Nephron (organoid): ENCODE data around the gene SPATA19.

Source experiments
- H3K27ac Mint-ChIP-seq, 3 experiments: 2 replicates each; pipeline ENCODE4 v1.8.0; 2020; ENCODE audit warnings: mixed read lengths in 3 of 3, mild to moderate bottlenecking in 2 of 3, moderate library complexity in 1 of 3
- H3K27me3 Mint-ChIP-seq: 2 replicates; pipeline ENCODE4 v1.8.0; 2021; ENCODE audit warnings: low read depth, mild to moderate bottlenecking, moderate library complexity, mixed read lengths
- H3K36me3 Mint-ChIP-seq: 2 replicates; pipeline ENCODE4 v1.8.0; 2020; ENCODE audit warnings: low read depth, mixed read lengths
- H3K4me1 Mint-ChIP-seq: 2 replicates; pipeline ENCODE4 v1.8.0; 2020; ENCODE audit warnings: mixed read lengths
- H3K4me3 Mint-ChIP-seq, 3 experiments: 2 replicates each; pipeline ENCODE4 v1.8.0; 2020; ENCODE audit warnings: mild to moderate bottlenecking in 3 of 3, mixed read lengths in 3 of 3, moderate library complexity in 2 of 3
- H3K9me3 Mint-ChIP-seq: 2 replicates; pipeline ENCODE4 v1.8.0; 2020; ENCODE audit warnings: mixed read lengths
- TF ChIP-seq, protein P1 (sequence below), 3 experiments: fragments of 200-600 bp; sonication (generic); IDR thresholded peaks; one replicate each; pipeline ENCODE4 v1.5.0; 2021; ENCODE audit warnings: antibody characterized with exemption in 3 of 3; ENCODE audit not compliant: unreplicated experiment in 3 of 3

SPATA19 gene

DNA sequence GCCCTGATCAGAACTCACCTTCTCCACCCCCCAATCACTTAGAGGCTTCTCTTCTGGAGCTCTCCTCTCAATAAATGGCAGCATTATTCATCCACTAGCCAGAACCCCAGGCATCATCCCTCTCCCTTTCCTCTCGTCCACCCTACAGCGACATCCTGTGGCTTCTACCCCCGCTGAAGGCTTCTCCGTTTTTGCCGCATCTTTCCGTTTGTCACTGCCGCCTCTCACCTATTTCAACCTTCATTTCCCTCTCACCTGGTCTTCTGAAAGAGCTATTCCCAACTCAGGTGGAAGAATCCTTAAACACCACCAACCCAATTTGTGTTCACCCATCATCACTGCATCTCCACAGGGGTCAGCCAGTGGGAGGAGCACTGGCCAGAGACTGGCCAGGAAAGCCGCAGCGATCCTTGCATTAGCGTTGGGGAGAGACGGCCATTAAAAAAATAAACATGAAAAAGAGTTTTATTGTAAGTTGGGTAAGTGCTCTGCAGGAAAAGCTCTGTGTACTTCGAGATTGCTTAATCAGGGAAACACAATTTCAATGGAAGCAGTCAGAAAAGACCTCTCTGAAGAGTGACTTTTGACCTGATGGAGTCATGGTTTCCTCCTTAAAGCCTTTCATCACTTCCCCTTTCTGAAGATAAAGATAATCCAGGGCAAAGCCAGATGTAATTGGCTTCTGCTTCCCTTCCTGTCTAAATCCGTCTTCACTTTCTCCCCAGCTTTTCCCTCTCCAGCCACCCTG is 36.7 kb downstream of the SPATA19 start:
- TF ChIP-seq, protein P1, sequence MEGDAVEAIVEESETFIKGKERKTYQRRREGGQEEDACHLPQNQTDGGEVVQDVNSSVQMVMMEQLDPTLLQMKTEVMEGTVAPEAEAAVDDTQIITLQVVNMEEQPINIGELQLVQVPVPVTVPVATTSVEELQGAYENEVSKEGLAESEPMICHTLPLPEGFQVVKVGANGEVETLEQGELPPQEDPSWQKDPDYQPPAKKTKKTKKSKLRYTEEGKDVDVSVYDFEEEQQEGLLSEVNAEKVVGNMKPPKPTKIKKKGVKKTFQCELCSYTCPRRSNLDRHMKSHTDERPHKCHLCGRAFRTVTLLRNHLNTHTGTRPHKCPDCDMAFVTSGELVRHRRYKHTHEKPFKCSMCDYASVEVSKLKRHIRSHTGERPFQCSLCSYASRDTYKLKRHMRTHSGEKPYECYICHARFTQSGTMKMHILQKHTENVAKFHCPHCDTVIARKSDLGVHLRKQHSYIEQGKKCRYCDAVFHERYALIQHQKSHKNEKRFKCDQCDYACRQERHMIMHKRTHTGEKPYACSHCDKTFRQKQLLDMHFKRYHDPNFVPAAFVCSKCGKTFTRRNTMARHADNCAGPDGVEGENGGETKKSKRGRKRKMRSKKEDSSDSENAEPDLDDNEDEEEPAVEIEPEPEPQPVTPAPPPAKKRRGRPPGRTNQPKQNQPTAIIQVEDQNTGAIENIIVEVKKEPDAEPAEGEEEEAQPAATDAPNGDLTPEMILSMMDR (IDR thresholded peaks at IDR 0.05; ENCODE audit: unreplicated experiment in 3 of 3), result no peak
- H3K4me3 Mint-ChIP-seq, result no peak overlapping the region
- H3K27me3 Mint-ChIP-seq, result no peaks in the 10 kb centered on the region
- peak overlapping the region in 1 of 3 experiments; percentile 4 for H3K27ac Mint-ChIP-seq
- H3K36me3 Mint-ChIP-seq, result no peaks in the 10 kb centered on the region
- H3K4me1 Mint-ChIP-seq, result no peaks in the 10 kb centered on the region
- H3K9me3 Mint-ChIP-seq, result peaks cover 7% of the 10 kb centered on the region

DNA sequence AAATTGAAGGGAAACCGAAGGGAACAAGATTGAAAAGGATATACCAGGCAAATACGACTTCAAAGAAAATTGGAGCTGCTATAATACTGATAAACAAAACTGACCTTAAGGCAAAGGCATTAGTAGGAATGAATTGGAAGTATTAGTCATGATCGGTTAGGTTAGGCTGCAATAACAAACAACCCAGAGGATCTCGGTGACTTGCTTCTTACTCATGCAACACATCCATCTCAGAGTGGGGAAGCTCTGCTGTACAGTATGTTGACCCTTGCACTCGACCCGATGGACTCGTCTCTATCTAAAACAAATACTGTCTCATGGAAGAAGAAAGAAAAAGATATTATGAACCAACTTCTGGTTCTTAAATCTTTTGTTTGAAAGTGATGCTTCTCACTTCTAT is 42.3 kb downstream of the SPATA19 start:
- peaks cover 4% of the 10 kb centered on the region for H3K27me3 Mint-ChIP-seq
- H3K4me3 Mint-ChIP-seq, result no peak overlapping the region
- H3K9me3 Mint-ChIP-seq, result peaks cover 10% of the 10 kb centered on the region
- TF ChIP-seq, protein P1 (IDR thresholded peaks at IDR 0.05; ENCODE audit: unreplicated experiment in 3 of 3), result no peak
- no peak overlapping the region for H3K27ac Mint-ChIP-seq
- no peaks in the 10 kb centered on the region for H3K4me1 Mint-ChIP-seq
- H3K36me3 Mint-ChIP-seq, result no peaks in the 10 kb centered on the region

DNA sequence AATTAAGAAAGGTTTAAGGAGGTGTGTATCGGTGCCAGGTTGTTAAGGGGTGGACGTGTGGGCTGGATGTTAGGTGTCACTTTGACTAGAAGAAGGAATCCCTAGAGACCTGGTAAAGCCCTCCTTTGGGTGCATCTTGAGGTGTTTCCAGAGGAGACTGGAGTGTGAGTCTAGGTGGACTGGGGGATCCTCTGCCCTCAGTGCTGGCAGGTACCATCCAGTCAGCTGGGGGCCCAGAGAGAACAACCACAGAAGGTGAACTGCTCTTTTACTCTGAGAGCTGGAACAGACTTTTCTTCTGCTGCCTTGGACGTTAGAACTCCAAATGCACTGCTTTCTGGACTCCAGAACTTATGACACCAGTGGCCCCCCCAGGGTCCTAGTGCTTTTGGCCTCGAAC is 44.0 kb downstream of the SPATA19 start:
- TF ChIP-seq, protein P1 (IDR thresholded peaks at IDR 0.05; ENCODE audit: unreplicated experiment in 3 of 3), result no peak
- no peak overlapping the region for H3K4me3 Mint-ChIP-seq
- H3K27ac Mint-ChIP-seq, result no peak overlapping the region
- peaks cover 11% of the 10 kb centered on the region for H3K4me1 Mint-ChIP-seq
- H3K36me3 Mint-ChIP-seq, result no peaks in the 10 kb centered on the region
- peaks cover 6% of the 10 kb centered on the region for H3K27me3 Mint-ChIP-seq
- H3K9me3 Mint-ChIP-seq, result peaks cover 10% of the 10 kb centered on the region

DNA sequence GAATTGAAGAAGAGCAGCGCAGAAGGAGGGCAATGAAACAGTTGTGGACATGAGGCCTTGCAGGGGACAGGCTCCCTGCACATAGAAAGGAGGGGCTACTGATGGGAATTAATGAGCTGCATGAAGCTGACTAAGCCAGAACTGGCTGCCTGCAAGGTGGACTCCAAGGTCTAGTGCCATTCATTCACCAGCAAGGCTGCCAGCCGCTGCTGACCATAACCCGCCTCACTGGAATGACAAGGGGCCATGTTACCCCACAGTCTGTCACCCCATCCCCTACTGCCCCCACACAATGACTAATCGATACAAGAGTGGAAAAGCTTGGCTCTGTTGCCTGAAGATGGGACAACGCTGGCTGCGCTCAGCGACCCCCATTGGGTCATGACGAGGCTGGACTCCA is 44.6 kb downstream of the SPATA19 start:
- no peak overlapping the region for H3K4me3 Mint-ChIP-seq
- H3K36me3 Mint-ChIP-seq, result no peaks in the 10 kb centered on the region
- peaks cover 7% of the 10 kb centered on the region for H3K9me3 Mint-ChIP-seq
- H3K27me3 Mint-ChIP-seq, result peaks cover 6% of the 10 kb centered on the region
- H3K27ac Mint-ChIP-seq, result no peak overlapping the region
- TF ChIP-seq, protein P1 (IDR thresholded peaks at IDR 0.05; ENCODE audit: unreplicated experiment in 3 of 3), result no peak
- peaks cover 11% of the 10 kb centered on the region for H3K4me1 Mint-ChIP-seq

DNA sequence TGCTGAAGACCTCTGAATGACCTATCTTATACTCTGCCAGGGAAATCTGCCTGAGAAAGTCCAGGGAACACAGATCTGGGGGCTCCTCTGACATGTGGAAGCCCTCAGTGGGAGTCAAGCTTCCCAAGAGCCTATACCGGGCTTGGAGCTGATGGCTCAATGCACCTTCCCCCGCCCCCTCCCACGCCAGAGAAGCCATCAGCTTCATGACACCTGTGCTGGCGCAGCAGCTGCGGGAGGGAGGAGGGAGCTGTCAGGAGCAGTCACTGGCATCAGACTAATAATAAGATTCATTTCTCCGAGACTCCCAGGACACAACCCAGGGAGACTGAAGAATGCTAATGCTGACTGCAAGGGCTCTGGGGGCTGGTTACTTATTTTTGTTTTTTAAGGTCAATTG is 47.8 kb downstream of the SPATA19 start:
- TF ChIP-seq, protein P1 (IDR thresholded peaks at IDR 0.05; ENCODE audit: unreplicated experiment in 3 of 3), result no peak
- Mint-ChIP-seq H3K27me3 (peaks cover 19% of the 10 kb centered on the region), H3K4me3 (no peak overlapping the region), H3K27ac (peak overlapping the region in 1 of 3 experiments; percentile 40), H3K4me1 (peaks cover 11% of the 10 kb centered on the region), H3K36me3 (no peaks in the 10 kb centered on the region), H3K9me3 (peaks cover 16% of the 10 kb centered on the region)
